Germinal center (tissue), 1 donor: ENCODE data around the gene DRC7.

Source experiments
- DNase-seq: peaks from one replicate; pipeline ENCODE4 v3.0.0; 2012; ENCODE audit warnings: mixed read lengths, low spot score

The DRC7 gene

DNA sequence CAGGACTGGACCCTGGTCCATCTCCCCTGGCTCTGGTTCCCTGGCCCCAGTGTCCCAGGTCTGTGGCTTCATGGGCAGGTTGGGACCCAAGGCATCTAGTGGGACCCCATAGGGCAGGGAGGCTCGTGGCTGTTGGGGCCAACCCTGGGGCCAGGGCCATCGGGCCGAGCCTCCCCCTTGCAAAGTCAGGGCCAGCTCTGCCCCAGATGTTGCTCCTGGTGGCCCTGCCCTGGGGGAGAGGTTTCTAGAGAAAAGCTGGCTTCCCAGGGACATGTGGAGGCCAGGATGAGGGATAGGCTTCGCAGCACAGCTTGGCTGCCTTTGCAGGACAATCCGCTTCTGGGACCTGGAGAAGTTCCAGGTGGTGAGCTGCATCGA is 57.6 kb downstream of the DRC7 start:
- DNase-seq: no peak

DNA sequence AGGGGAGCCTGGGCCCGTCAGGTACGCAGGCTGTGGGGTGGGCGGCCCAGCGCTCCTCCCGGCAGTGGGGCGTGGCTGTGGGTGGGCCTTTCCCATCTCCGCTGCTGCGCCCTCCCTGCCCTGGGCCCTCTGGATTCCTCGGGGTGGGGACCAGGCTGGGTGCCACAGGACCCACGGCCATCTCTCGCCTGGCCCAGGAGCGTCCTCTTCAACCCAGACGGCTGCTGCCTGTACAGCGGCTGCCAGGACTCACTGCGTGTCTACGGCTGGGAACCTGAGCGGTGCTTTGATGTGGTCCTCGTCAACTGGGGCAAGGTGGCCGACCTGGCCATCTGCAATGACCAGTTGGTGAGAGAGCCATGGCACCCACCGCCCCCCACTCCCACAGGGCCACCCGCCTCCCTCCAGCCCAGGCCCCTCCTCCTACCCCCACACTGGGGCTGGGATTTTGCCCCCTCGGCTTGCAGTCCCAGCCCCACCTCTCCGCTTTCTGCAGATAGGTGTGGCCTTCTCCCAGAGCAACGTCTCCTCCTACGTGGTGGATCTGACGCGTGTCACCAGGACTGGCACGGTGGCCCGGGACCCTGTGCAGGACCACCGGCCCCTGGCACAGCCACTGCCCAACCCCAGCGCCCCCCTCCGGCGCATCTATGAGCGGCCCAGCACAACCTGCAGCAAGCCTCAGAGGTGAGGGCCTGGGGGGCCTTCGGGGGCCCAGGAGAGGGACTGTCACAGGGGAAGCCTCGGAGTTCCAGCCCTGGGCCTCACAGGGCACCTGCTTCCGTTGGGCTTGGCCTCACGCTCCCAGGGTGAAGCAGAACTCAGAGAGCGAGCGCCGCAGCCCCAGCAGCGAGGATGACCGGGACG is 58.2 kb downstream of the DRC7 start:
- DNase-seq: no peak

DNA sequence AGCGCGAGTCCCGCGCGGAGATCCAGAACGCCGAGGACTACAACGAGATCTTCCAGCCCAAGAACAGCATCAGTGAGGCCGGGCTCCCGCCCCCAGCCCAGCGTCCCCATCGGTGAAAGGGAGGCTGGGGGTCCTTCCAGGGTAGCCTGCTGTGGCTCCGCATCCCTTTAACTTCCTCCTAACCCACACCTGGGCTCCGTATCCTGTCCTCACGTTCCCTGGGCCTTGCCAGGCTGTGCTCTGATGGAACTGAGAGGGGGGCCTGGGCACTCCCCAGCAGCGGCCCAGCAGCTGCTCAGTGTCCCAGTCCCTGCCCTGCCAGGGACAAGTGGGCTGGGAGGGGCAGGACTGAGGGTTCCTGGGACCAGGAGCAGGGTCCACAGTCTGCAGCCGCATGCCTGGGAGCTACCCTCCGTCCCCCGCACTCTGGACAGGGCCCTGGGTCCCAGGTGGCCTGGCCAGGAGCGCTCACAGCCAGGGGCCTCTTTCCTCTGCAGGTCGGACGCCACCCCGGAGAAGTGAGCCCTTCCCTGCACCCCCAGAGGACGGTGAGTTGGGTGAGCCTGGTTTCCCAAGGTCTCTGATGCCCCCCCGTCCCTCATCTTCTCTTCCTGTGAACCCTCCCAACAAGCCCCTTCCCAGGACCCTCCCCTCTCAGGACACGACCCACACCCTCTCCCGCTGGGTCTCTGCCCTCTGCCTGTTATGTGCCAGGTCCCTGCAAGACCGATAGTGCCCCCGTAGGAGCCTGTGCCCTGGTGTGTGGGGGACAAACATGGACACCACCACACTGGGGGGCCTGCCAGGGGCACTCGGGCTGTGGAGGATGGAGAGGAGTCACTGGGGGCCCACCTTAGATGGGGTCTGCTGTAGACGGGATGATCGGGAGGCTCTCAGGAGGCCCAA is 59.1 kb downstream of the DRC7 start:
- DNase-seq: no peak

DNA sequence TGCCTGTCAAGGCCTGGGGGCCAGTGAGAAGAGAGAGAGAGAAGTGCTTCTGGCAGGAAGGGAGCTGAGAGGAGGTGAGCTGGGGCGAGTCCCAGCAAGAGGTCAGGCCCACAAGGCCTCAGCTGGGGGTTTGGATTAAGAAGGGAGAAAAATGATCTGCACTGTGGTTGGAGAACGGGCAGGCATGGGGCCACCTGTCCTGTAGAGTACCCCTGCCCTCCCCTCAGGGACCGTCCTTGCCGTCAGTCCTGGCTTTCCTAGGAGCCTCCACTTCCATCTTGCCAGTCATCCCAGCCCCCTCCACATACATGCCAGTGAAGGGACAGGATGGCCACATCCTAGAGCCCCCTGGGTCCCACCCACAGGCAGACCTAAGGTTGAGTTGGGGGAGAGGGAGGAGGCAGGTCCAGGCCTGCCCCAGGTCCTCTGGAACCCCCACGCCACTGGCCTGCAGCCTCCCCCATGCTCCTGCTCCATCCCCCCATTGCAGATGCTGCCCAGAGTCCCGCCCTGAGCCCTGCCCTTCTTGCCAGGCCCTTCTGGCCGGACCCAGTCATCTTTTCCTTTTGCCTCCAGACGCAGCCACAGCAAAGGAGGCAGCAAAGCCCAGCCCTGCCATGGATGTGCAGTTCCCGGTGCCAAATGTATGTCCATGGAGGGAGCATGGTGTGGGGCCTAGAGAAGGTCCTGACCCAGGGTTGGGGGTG is 59.9 kb downstream of the DRC7 start:
- DNase-seq: no peak

DNA sequence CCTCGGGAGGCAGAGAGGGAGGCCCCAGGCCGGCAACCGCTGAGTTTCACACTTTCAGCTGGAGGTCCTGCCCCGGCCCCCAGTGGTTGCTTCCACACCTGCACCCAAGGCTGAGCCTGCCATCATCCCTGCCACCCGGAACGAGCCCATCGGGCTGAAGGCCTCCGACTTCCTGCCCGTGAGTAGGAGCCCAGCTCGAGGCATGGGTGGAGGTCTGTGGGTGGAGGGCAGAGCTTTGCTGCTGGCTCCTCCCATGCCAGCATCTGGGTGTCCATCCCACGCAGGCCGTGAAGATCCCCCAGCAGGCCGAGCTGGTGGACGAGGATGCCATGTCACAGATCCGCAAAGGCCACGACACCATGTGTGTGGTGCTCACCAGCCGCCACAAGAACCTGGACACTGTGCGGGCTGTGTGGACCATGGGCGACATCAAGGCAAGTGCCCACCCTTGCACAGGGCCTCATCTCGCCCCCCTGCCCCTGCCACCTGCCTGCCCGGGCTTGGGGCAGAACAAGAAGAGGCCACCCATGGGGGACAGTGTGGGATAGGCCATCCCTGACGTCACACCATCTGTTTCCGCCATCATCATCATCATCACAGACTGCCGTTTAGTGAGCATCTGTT is 60.6 kb downstream of the DRC7 start:
- DNase-seq: no peak

DNA sequence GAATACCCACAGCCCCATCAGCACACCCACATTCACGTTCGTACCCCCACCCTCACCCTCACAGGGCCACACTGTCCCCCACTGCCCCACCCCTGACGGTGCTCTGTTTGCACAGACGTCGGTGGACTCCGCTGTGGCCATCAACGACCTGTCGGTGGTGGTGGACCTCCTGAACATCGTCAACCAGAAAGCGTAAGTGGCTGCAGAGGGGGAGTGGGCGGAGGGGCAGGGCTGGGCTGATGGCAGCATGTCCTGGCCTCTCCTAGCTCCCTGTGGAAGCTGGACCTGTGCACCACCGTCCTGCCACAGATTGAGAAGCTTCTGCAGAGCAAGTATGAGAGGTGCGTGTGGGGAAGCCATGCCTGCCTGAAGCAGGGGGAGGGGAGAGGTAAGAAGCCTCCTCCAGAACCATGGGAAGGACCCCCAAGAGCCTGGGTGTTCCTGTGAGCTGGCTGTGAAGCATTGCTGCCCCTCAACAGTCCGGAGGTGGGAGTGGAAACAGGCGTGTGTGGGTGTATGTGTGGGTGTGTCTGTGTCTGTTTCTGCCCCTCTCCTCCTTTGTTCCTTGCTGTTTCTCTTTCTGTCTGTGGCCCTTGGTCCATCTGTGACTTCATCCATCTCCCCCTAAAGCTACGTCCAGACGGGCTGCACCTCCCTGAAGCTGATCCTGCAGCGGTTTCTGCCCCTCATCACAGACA is 61.3 kb downstream of the DRC7 start:
- no peak for DNase-seq

DNA sequence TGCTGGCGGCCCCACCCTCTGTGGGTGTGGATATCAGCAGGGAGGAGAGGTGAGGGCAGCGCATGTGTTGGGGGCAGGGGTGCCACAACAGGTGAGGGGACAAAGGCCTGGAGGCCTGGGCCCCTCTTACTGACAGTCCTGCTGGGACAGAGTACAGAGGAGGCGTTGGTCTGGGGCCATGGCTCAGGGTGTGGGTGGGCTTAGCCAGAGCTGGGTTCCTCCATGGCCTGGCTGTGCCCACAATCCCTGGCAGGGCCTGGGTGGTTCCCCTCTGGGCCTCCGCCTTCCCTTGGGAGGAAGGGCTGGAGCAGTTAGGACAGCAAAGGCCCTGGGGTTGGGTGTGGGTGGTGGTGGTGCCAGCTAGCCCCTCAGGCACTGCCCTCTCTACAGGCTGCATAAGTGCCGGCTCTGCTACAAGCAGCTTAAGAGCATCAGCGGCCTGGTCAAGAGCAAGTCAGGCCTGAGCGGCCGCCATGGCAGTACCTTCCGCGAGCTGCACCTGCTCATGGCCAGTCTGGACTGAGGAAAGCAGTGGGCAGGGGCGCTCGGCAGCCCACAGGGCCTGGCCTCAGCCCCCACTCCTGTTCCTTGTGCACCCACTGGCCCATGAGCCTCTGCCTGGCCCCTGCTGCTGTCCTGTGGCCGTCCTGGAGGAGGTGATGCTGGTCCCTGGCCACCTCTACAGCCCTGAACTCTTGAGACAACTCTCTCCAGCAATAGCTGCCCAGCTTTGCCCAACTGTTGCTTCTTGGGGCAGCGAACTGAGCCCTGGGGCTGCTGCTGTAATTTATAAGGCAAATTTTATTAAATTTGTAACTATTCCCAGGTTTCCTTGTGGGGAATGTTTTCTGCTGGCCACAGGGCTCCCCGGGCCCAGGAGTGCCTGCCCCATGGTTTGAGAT is 62.1 kb downstream of the DRC7 start:
- DNase-seq: no peak

DNA sequence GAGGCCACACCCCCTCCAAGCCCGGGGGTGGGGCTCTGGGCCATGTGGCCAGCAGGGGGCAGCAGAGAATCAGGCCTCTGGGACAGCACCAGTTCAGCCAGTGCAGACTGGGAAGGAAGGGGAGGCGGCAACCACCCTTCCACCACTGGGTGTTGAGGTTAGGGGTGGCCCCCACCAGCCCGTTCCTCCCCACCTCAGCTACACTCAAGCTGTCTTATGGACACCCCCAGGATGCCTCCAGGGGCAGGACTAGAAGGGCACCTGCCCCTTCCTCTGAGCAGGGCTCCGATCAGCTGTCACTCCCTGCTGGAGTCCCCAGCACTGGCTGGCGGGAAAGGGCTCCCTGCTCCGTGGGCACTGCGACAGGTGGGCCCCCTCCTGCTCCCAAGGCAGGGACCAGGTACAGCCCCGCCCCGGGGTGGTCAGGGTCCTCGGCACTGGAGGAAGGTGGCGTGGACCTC is 62.8 kb downstream of the DRC7 start:
- DNase-seq: peak; percentile 87

DNA sequence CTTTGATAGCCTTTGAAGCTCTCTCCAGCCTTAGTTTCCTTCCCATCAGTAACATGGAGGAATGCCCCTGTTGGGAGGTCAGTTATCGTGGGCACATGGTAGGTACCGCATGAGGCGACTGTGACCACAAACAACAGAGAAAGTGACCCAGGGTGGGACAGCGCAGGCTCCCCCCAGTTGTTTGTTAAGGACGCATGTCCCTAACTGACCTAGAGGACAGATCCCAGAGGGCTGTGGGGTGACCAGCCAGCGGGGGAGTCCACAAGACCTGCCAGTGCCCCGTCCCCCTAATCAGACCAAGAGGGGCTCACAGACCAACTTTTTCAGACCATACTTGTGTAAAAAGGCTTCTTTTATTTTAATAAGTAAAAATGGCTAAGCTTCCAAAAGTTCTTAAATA is 63.3 kb downstream of the DRC7 start:
- DNase-seq: no peak

DNA sequence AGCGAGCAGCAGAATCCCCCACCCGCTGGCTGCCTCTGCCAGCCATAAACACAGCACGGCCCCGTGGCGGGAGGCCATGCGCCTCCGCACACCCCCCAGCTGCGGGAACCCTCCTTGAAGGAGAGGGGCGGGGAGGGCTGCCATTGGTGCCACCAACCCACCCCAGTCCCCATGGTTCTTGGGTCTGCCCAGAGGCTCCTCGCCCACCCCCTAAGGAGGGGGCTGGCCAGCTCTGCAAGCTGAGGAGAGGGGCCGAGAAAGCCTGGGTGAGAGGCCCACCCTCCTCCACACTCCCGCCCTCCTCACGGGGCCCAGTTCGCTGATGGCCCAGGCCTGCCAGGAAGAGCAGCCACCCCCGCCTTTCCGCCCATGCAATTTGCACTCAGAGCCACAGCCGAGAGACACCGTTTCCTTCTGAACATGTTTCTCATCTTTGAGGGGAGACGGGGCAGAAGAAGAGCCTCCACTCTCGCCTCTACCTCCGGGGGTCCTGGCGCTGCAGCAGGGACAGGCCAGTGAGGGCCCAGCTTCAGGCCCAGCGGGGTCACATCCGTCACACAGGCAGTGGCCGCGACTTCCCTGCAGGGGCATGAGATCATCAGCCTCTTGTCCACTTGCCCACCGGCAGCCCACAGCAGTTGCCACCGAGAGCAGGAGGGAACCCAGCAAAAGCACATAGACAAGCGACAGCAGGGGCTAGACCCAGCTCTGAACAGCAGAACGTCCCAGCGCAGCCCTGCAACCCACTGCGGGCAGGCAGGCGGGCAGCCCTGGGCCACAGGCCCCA is 63.9 kb downstream of the DRC7 start:
- DNase-seq: no peak

DNA sequence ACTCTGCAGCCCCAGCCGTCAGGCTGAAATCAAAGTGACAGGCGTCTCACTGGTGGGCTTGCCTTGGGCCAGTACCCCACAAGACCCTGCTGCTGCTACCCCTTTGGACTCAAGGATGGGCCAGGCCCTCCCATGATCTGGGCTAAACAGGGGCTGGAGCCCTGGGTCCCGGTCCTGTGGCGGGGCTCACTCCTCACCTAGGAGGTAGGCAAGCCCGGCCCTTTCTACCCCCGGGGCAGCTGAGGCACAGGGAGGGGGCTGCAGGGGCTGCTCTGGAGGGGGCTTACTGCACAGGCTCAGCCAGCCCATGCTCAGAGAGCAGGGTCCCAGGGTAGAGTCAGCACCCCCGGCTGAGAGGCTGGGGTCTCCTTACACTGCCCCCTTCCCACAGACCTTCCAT is 64.5 kb downstream of the DRC7 start:
- no peak for DNase-seq

DNA sequence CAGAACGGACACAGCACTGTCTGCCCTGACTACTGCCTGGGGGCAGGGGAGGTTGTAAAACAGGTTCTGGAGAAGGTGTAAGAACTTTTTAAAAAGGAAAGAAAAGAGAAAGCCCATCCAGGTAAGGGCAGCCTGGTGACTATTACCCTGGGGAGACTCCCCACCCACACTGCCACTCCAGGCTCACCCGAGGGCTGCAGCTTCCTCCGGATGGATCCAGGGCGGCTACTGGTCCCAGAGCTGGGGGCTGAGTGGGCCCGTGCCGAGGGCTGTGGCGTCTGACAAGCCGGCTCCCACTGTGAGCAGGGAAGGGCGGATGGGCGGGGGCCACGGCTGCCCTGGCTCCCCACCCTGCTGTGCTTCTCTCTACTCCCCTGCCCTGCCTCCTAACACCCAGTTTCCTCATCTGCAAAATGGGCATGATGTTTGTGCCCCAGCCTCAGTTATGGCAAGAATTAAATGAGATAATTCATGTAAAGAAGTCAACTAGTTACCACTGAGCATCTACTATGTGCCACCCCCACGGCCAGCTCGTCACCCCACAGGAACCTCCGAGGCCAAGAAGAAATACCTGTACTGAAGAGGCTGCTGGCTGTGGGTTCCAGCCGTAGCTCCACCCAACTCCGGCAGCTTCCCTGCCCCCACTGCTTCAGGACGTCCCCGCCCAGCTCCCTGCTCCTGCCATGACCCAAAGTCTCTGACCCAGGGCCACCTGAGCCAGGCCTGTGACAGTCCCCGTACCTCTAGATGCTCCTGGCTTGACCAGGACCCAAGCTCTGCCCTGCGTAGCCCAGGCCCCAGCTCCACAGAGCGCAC is 65.1 kb downstream of the DRC7 start:
- DNase-seq: no peak

DNA sequence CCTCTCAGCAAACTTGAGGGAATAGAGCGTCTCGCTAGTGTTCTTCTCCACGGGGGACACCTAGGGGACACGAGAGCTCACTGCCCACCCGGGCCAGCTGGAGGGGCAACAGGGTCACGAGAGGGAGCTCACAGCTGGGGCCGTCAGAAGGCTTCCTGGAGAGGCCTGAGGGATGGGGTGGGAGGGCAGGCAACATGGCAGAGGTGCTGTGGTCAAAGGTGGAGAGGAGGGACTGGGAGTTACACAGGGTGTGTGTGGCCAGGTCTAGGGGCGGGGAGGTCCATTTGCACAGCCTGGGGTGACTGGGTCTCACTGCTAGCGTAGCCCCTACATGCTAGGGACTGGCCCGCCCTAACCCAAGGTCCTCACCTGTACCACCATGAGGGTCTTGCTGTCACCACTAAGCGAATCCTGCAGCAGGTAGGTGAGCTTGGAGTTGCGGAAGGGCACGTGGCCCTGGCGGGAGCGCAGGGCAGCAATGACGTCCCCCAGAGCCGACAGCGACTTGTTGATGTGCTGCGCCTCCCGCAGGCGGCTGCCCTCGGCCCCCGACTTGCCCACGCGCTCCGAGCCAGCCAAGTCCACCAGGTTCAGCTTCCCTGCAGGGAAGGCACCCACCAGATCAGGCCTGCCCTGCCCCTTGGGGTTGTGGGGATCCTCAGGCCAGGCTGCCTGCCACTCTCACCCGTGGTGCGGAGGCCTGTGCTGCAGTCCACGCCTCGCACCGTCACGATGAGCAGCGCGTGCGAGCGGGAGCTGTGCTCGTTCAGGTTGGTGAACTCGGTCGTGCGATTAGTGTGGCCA is 66.0 kb downstream of the DRC7 start:
- no peak for DNase-seq

DNA sequence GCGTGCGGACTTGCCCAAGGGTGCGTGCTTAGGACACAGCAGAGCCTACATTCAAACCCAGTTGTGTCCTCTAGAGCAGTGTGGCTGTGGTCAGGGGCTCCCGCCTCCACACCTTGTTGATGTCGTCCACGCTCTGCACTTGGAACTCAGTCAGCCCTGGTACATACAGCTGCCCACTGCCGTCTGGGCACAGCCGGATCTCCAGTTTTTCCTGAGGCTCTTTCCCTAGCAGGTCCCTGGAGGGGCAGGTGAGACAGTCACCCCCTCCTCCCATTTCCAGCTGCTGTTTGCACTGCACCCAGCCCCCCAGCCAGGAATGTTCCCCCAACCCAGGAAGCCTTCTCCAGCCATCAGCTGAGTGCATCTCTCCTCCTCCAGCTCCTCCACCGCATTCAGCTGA is 66.7 kb downstream of the DRC7 start:
- no peak for DNase-seq

DNA sequence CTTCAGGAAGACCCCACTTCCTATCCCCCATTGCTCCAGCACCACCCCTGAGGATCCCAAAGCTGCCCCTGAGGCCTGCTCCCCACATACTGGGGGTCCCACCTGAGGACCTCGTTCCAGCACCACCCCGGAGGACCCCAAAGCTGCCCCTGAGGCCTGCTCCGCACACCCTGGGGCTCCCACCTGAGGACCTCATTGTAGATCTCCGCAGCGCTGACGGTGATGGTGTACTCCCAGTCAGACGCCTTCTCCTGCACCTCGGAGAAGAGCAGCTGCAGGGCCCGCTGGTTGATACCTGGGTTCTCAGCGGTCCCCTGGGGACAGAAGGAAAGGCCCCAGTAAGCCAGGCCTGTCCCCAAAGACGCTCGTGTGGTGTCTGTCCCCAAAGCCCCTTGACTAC is 67.4 kb downstream of the DRC7 start:
- DNase-seq: no peak

DNA sequence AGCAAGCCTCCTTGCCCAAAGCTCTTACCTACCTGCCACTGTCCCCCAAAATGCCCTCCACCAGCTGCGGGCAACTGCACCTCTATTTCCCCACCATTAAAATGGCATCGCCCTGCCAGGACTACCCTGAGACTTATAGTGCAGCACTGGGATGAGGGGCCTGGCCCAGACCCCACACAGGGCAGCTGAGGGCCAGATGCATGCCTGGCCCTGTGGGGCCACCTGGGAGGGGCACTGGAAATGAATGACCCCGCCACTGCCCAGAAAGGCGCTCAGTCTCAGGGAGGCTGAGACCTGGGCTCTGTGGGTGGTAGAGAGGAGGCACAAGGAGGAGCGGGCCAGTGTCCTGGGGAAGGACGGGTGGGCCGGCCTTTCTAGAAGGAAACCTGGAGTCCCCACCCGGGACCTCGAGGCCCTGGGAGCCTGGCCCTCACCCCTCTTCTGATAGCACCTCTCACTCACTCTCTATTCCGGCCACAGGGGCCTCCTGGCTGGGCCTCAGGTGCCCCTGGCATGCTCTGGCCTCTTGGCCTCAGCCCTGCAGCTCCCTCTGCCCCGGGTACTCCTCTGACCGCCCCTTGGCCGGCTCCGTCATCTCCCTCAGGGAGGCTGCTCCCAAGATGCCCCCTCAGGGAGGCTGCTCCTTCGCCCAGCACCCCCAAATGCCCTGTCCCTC is 67.9 kb downstream of the DRC7 start:
- DNase-seq: no peak
